GM21619 (cell line): ENCODE data around the gene NUDT1.

Experiments
- ATAC-seq: cut with Tn5 transposase; IDR thresholded peaks from one replicate; pipeline ENCODE4 v1.9.1; 2021; ENCODE audit not compliant: unreplicated experiment

Gene NUDT1

DNA sequence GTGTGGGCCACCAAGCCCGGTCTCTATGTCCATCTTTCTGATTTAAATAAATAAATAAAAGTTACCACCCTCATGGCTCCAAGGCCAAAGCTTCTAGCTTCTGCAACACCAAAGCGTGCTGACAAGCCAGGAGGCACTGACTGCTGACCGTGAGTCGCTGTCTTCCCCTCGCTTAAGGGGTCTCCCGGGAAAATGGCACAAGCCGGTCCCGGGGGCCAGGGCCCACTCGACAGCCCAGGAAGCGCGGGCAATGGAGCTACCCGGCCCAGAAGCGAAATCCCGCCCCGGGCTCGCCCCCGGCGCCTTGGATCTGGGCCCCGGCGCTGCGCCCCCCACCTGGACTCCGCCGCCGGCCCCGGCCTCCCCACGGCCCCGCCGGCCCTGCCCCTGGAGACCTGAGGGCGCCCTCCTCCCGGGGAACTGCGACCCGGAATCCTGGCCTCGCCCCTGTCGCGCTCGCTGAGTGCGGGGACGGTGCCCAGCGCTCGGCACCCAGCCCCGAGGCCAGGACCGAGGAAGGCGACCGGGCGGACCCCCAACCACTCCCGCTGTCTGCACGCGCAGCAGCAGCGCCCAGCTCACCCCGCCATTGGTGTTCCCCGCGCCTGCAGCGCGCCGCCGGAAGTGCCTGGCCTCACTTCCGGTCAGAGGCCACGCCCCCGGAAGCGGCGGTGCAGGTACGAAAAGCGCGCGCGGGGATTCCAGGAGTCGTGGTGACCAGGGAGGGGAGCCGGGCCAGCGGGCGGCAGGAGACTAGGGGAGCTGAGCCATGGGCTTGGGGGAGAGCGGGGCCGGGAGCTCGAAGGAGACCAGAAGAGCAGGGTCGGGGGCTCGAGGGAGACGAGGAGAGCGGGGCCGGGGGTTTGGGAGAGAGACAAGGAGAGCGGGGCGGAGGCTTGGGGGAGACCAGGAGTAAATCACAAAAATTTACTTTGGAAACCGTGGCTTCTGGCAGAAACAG is at the start of gene NUDT1, which contains the start of gene MRM2:
TSS of gene NUDT1 (plus strand) at position 647 of the 961 bp plus-strand sequence. CDS start 2,349 bp downstream, outside the sequence.
TSS of gene MRM2 (minus strand) at position 626 of the 961 bp plus-strand sequence. CDS start at position 590, 36 bp downstream.
- peak; percentile 57 for ATAC-seq

DNA sequence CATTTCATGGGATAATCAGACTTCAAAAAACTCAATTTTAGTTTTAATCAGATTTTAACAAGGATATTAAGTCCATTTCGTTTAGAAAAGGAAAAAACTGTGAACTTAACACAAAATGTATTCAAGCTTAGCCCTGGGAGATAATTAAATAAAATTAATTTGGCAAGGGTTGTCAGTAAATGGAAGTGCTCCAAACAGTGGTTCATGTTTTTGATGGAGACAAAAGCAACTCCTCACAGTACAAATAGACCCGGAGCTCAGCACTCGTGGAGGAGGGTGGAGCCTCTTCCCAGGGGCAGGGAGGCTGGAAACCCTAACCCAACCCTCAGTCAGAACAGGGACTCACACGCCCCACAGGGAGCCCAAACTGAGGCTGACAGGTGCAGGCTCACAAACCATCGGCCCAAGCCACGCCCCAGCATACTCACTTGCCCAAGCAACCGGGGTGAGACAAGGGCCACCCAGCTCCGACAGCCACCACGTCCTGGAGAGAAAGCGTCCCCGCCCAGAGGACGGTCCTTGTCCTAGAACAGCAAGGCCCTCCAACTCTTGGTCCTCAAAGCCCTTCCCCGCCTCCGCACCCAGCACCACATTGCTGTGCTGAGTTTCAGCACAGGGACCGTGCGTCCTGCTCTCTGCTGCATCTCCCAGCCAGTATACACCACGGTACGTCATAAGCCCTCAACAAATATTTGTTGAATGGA is 49.0 kb upstream of the NUDT1 start:
- no peak for ATAC-seq

DNA sequence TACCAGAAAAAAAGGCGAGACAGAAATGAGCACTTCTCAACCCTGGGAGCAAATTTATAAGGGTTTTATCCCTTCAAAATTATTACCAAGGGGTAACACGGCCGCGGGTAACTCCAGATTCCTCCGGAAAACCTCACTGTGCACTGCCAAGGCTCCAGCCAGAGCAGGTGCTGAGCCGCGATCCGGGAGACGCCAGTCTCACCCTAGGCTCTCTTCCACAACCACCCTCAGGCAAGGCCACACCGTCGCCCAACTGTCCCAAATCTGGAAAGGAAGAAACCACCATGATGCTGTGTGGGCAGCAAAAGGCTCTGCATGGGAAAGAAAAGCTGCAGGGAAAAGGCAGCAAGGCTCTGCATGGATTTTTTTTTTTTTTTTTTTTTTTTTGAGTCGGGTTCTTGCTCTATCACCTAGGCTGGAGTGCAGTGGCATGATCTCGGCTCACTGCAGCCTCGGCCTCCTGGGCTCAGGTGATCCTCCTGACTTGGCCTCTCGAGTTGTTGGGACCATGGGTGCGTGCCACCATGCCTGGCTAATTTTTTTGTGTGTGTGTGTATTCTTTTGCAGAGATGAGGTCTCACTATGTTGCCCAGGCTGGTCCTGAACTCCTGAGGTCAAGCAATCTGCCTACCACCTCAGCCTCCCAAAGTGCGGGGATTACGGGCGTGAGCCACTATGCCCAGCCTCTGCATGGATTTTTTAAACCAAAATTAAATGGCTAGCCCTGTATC is 48.3 kb upstream of the NUDT1 start:
- ATAC-seq = no peak

DNA sequence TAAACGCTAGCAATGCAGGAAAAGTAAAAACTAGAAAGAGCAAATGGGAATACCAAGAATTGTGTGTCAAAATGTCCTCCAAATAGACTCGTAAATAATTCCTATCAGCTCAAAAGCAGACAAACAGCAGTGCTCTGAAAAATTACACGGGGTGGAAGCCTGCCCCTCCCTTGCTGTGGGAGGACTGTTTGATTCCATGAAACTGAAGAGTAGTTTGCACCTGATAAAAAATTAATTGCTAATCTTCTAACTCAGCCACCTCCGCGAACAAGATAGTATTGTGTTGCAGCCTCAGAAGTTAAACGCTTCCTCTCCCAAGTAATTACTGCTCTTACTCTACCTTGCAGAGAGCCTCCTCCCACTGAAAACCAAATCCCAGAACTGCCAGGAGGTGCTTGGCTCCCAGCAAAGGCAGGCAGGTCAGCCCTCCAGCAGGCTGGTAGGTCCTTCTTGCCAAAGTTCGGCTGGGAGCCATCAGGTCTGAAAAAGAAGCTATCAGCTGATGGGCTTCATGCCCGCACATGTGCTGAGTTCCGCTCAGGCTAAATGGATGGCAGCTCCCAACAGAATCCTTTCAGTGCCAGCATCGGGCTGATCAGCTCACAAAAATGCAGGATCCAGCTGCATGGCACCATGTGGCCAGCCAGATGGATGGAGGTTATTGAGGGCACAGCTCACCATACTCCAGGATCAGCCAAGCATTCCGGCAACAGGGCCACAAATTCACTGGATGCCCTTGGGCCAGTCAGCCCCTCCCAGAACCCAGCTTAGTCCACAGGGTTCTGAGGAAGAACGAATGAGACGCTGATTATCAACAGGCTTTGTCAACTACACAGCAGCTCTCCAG is 46.4 kb upstream of the NUDT1 start:
- ATAC-seq = no peak

DNA sequence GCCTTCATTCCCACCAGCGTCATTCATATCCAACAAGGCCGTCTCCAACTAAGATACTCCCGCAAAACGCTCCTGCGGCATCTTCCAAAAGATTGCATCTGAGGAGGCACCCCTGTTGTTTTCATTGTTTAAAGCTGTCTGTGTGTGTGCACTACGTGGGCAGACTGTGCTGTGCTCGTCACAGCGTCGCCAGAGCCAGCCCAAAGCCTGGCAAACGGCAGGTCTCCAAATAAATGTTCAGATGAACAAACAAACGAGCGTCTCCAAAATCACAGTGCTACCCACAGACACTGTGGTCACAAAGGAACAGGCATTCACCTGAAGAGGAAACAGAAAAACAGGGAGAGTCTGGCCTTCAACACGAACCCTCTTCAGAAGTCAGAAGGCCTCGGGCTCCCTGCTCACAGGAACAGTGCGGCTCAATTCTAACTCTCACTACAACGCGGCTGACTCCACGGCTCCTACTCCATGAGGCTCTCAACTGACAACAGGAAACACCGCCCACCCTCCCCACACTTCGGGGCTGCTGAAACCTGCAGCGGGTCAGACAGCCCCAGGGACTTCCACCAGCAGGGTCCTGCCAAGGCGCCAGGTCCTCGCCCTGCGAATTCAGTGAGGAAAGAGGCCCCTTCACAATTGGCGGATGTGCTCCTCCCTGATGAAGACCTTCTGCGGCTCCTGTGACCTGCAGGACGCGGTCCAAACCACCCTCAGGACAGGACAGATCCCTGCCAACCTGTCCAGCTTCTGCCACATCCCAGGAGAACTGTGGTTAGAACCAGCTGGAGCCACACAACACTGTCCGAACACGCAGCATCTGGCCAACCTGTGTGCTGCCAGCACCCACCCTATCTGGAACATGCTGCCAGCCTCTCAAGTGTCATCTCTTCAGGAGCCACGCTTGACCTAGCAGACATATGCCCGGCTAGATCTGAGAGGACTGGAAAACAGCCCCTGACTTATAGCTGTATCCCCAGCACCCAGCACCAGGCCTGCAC is 45.3 kb upstream of the NUDT1 start:
- ATAC-seq = no peak

DNA sequence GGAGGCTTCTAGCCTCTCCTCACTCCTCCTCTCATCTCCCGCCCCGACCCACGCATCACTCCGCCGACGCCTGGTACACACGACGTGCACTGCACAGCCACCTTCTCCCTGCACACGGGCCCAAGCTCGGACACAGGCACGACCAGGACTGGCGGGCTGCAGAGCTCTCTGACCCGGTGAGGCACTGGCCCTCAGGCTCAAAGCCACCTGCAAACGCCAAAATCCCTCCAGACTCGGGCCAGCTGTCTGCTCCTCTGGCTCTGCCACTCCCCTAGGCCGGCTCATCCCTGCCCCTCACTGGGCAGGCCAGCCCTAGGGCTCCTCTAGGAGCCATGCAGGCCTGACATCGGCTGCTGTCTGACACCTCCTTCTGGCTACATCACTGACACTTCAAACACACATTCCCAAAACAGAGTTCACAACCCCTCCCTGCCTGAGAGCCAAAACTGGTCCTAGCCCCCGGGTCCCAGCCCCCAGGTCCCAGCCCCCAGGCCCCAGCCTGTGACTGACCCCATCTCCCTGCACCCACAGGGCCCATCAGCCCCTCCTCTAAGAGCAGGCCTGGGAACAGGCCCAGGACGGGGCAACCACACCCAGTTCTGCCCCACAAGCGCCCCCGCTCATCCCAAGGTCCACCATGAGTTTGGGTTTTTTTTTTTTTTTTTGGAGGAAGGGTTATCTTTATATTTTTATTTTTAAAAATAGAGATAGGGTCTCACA is 44.4 kb upstream of the NUDT1 start:
- no peak for ATAC-seq

DNA sequence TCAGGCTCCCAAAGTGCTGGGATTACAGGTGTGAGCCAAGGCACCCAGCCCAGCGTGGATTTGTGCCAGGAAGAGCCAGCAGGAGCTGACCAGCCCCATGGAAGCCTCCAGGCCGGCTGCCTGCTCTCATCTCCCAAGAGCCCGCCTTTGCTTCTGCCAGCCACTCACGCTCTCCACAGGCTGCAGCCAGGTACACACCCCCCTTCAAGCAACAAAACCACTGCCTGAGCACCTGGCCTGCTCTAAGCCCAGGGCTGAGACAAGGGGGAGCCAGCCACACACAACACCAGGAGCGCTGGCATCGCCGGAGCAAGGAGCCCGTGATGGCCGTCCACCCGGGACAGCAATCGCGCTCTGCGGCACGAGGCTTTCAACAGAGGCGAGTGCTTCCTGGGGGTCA is 43.8 kb upstream of the NUDT1 start:
- ATAC-seq = no peak

DNA sequence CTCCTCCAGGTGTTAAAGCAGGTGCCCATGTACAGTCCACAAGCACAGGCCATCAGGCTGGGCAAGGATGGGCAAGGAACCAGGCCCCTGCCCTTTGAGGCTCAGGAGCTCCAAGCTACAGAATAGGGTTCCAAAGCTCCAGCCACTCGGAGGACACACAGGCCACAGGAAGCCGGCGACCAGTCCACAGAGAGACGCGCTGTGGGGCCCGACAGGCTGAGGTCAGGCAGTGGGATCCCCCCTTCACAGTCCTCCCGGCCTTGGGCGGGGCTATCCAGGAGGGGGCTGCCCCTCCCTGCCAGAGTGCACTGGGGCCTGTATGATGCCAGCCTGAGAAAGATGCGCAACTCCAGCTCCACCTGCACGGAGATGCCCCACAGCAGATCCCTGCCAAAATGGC is 43.3 kb upstream of the NUDT1 start:
- no peak for ATAC-seq

DNA sequence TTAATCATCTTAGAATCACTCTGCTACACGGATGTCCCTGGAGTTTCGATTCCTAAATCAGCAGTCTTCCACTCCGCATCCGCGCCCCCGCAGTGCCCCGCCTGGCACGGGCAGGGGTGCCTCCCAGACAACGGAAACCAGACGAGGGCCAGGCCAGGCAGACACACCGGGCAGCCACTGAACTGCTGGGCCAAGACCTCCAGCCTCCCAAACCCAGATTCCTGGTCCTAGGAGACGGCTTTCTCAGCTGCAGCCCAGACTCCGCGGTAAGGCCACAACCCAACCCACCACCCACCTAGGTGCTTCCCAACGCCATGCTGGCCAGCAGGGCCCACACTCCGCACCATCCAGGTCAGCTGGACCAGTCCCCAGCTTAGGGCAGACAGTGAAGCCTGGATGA is 42.5 kb upstream of the NUDT1 start:
- no peak for ATAC-seq

DNA sequence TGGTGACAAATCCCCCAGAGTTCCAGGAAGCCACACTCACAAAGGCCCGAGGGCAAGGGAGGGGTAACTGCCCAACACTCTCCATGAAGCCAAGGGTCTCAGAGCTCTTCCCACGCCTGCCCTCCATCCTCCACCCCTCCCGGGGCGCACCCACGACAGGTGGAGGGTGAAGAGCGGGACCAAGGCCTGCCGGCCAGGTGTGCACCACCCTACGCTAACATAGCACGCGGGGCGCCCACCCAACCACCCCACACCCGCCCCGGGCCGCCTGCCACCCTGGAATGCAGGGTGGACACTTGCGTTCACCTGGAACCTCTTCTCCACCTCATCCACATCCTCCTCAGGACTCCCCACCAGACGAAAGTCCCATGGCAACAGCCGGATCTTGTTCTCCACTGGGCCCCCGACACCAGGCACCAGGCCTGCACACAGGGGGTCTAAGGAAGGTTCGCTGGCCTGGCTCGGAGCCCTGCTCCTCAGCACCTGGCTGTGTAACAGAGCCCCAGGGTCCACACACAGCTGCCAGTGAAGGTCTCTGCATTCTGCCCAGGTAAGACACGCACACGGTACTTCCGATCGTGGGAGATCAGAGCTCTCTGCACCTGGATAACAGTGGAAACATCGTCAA is 42.0 kb upstream of the NUDT1 start:
- no peak for ATAC-seq

DNA sequence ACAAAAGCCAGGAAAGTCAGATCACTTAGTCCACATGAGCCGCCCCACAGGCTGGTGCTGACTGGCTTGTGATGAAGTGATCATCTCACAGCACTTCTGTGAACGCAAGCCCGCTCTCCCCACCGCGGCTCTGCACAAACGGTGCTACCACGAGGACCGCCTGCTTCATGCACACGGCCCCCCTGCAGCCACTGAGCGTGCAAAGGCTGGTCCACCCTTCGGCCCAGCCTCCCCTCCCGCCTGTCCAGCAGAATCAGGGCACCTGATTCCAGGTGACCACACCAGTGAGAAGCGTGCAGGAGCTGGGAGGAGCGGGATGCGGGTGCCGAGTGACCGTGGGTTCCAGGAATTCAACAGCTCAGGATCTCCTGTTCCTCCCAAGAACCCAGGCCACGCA is 41.4 kb upstream of the NUDT1 start:
- no peak for ATAC-seq

DNA sequence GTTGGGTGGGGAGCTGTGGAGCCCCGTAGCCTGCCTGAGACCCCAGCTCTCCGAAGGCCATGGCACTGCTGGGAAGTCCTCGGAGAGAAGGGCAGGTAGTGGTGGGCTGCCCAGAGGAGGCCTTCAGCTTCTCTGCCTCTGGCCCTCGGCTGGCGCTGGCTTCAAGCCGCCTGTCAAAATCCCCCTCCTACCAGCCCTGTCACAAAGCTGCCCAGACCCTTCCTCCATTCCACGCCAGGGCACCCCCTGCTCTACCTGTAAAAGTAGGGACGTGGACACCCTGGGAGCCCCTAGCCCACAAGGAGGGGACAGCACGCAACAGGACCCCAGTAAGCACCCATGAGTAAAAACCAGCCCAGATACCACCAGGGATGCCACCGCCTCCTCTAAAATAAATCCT is 40.9 kb upstream of the NUDT1 start:
- ATAC-seq = no peak

DNA sequence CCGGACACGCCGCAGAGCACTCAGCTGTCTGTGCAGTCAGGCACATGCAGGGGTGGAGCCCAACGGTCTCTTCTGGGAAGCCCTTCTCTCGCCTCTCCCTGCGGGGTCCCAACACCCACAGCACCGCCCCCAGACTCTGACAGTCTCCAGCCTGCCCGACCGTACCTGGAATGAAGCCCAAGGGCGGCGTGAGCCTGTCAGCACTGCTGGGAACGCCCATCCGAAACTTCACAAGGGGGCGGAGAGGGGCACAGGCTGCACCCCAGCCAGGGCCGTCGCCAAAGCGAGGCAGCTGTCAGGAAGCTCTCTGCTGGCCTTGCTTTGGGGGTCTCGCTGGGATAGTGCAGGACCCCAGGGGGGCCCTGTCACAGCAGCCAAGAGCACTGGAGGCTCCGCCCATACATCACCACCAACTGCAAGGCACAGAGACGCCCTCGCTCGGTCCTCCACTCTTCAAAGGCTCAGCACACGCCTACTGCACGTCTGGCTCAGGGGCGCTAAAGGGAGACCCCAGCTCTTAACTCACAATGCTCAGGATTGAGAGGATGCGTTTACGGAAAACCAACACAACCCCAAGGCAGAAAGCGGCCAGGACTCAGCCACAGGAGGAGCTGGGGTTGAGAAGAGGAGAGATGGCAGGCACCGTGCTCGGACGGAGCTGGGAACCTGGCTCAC is 40.2 kb upstream of the NUDT1 start:
- ATAC-seq = no peak

DNA sequence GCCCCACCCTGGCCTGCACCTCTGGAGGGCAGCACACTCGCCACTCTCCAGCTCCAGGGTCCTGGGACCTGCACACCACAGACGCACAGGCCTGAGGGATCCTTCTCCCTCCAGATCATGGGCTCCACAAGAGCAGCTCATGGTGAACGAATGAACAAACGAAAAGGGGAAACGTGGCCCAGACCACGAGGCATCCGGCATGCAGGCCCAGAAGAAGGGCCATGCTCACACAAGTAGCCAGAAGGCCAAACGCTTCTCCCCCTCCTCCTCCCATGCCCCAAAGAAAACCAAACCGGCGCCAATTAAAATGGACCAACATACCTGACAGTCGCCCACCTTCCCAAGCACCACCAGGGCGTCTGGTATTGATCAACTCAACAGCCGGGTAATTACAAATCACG is 39.7 kb upstream of the NUDT1 start:
- no peak for ATAC-seq

DNA sequence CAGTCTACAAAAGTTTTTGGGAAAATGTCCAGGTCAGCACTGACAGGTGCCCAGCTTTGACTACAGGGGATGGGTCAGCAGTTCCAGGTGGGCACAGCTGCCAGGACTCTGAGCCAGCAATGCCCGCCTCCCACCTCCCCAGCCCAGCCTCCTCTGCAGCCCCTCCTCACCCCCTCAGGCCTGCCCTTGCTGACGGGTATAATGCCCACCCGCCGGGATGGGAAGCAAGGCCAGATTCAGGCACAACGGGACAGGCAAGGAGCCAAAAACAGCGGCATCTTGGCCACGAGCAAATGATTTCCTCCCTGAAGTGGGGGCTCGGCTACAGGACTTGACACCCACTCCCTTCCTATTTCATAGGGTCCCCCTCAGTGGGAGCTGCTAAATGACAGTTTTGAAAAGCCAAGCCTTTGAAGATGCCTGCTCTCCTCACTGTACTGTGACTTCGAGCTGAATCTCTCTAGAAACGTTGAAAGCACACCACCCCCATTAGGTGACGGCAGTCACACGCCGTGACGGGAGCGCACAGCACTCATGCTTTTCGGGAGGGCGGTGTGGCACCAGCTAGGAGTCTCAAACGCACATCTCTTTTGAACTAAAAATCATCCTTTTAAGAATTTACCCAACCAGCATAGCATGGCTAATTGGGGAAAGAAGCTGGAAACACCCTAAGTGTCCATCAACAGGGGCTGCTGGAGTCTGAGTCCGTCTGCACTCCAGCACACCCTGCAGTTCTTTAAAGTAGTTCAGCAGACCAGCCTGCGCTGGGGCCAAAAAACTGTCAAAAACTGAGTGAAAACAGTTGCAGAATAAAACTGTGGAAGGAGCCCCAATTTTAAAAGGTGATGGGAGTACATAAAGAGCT is 38.9 kb upstream of the NUDT1 start:
- no peak for ATAC-seq

DNA sequence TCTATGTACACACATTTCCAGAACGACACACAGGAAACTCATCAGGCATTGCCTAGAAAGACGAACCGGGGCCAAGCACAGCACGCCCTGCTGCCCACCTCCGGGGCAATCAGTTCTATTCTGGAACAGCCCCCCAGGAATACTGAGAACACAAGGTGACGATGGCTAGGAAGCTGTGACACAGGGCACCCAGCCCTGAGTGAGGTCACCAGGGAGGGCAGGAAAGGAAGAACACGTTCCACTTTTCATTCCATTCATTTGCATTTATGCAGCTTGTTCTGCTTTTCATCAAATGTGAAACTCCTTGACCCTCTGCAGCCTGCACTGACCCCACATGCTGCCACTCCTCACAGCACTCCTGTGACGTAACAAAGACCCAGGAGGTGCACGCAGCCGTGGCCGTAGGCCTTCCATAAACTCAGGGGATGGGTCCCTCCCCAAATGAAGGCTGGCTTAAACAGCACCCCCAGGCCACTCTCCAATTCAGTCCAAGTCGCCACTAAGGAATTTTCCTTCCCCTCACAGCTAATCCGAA is 38.2 kb upstream of the NUDT1 start:
- ATAC-seq = no peak
